GM19468 (cell line): ENCODE results near the gene ITGB3.

Source experiments
- ATAC-seq: cut with Tn5 transposase; IDR thresholded peaks from one replicate; pipeline ENCODE4 v1.9.1; 2021; ENCODE audit warnings: mild to moderate bottlenecking, moderate library complexity, moderate number of reproducible peaks; ENCODE audit not compliant: unreplicated experiment; ENCODE audit errors: extremely low read depth

The ITGB3 gene

GRCh38 chr17:47292206-47292605 is 38.6 kb downstream of the ITGB3 start:
- no peak for ATAC-seq

GRCh38 chr17:47295037-47295873 is 41.6 kb downstream of the ITGB3 start:
- no peak for ATAC-seq

- ATAC-seq: no peak
Observed at GRCh38 chr17:47295874-47296255, 42.2 kb downstream of the ITGB3 start.

- no peak for ATAC-seq
Observed at GRCh38 chr17:47297661-47298400, 44.2 kb downstream of the ITGB3 start.

GRCh38 chr17:47298712-47299111 is 45.1 kb downstream of the ITGB3 start:
- no peak for ATAC-seq

GRCh38 chr17:47299239-47299910 is 45.7 kb downstream of the ITGB3 start:
- ATAC-seq: no peak

- no peak for ATAC-seq
Observed at GRCh38 chr17:47300718-47301117, 47.1 kb downstream of the ITGB3 start.

- ATAC-seq: no peak
Observed at GRCh38 chr17:47301161-47301560, 47.5 kb downstream of the ITGB3 start.

GRCh38 chr17:47301831-47302230 is 48.2 kb downstream of the ITGB3 start:
- ATAC-seq: no peak

GRCh38 chr17:47304186-47304585 is 50.6 kb downstream of the ITGB3 start:
- no peak for ATAC-seq

GRCh38 chr17:47305302-47305923 is 51.8 kb downstream of the ITGB3 start:
- no peak for ATAC-seq

- no peak for ATAC-seq
Observed at GRCh38 chr17:47310186-47310733, 56.6 kb downstream of the ITGB3 start.

GRCh38 chr17:47311420-47311819 is 57.8 kb downstream of the ITGB3 start:
- no peak for ATAC-seq

GRCh38 chr17:47315451-47316266 is 62.0 kb downstream of the ITGB3 start:
- no peak for ATAC-seq

GRCh38 chr17:47316311-47316710 is 62.7 kb downstream of the ITGB3 start:
- ATAC-seq: no peak

- ATAC-seq: no peak
Observed at GRCh38 chr17:47317119-47317518, 63.5 kb downstream of the ITGB3 start.

GRCh38 chr17:47318197-47318918 is 64.7 kb downstream of the ITGB3 start:
- ATAC-seq: no peak

- ATAC-seq: no peak
Observed at GRCh38 chr17:47320879-47321502, 67.4 kb downstream of the ITGB3 start.
